ENCODE results near the gene GPR139. TPM values are rescaled to one million over a fixed set of nuclear protein-coding genes. Genes with fewer than 3 reads are reported as not detected.

Gene GPR139
- total RNA-seq, 4 donors from 2014 or later = not detected

- Histone ChIP-seq H3K4me3 (no peak overlapping the region), H3K27me3 (peaks cover 0 to 11% (median 0%) of the 10 kb centered on the region in 4 donors), H3K4me1 (no peaks in the 10 kb centered on the region), H3K9me3 (no peaks in the 10 kb centered on the region), H3K27ac (no peak overlapping the region), H3K36me3 (no peaks in the 10 kb centered on the region)
- no peak for DNase-seq
- WGBS, 2 donors = 60 to 73% methylated on average over 5 to 8 of the region's 17 CpGs
- TF ChIP-seq POLR2A (IDR thresholded peaks at IDR 0.05) = no peak
- TF ChIP-seq, protein P1, sequence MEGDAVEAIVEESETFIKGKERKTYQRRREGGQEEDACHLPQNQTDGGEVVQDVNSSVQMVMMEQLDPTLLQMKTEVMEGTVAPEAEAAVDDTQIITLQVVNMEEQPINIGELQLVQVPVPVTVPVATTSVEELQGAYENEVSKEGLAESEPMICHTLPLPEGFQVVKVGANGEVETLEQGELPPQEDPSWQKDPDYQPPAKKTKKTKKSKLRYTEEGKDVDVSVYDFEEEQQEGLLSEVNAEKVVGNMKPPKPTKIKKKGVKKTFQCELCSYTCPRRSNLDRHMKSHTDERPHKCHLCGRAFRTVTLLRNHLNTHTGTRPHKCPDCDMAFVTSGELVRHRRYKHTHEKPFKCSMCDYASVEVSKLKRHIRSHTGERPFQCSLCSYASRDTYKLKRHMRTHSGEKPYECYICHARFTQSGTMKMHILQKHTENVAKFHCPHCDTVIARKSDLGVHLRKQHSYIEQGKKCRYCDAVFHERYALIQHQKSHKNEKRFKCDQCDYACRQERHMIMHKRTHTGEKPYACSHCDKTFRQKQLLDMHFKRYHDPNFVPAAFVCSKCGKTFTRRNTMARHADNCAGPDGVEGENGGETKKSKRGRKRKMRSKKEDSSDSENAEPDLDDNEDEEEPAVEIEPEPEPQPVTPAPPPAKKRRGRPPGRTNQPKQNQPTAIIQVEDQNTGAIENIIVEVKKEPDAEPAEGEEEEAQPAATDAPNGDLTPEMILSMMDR (IDR thresholded peaks at IDR 0.05) = no peak
- intact Hi-C loops (cut with DNase I) = no loop called here
Measured at GRCh38 chr16:19994466-19995170, 79.1 kb downstream of the GPR139 start.

DNA sequence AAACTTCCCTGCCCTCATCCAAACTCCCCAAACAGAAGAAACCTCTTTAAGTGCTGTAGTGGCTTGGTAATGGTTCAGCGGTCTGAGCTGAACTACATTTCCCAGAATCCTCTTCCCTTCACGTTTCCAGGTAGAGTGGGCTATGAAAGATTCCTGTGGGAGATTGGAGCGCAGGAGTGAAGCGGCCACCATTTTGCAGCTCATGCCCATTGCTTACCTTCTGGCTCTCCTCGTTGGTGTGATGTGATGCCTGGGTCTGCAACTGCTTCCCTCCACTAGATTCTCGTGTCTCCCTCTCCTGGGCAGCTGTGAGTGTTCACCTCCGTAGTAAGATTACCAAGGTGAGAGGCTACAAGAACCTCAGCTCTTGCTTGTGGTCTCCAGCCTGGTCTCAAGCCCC, 82.1 kb downstream of the GPR139 start:
- WGBS, 2 donors = 49 to 69% methylated on average over 7 of the region's 7 CpGs
- no peak overlapping the region for H3K4me3 ChIP-seq
- no peak for DNase-seq
- TF ChIP-seq, protein P1 (IDR thresholded peaks at IDR 0.05) = no peak
- TF ChIP-seq POLR2A (IDR thresholded peaks at IDR 0.05) = no peak
- peaks cover 0 to 11% (median 0%) of the 10 kb centered on the region in 4 donors for H3K27me3 ChIP-seq
- no peaks in the 10 kb centered on the region for H3K36me3 ChIP-seq
- H3K4me1 ChIP-seq = no peaks in the 10 kb centered on the region
- intact Hi-C loops (cut with DNase I) = no loop called here
- no peaks in the 10 kb centered on the region for H3K9me3 ChIP-seq
- no peak overlapping the region for H3K27ac ChIP-seq

GRCh38 chr16:19984135-19984534, 89.6 kb downstream of the GPR139 start:
- intact Hi-C loops (cut with DNase I) = no loop called here
- 69 to 71% methylated on average over 3 of the region's 3 CpGs for WGBS, 2 donors
- Histone ChIP-seq H3K27ac (no peak overlapping the region), H3K9me3 (no peaks in the 10 kb centered on the region), H3K4me1 (no peaks in the 10 kb centered on the region), H3K36me3 (no peaks in the 10 kb centered on the region), H3K27me3 (no peaks in the 10 kb centered on the region), H3K4me3 (no peak overlapping the region)
- TF ChIP-seq POLR2A (IDR thresholded peaks at IDR 0.05) = no peak
- TF ChIP-seq, protein P1 (IDR thresholded peaks at IDR 0.05) = no peak
- no peak for DNase-seq

Other genes starting within 250 kb of the GPR139 start
- 10 to 100 TPM in 2 of 4 donors, 1 to 10 TPM in 2; 1.9 to 26.1 (median 8.4) TPM for gene GPRC5B, start 189.0 kb downstream of the GPR139 start, total RNA-seq

Data from esophagus squamous epithelium (tissue), 5 donors.